Heart left ventricle (tissue), 13 donors: ENCODE results near the gene GPR107.

ENCODE experiments used
- POLR2A ChIP-seq, 2 donors: fragments of 450-650 bp; IDR thresholded peaks; one replicate each; pipeline ENCODE4 v1.6.1; 2017; ENCODE audit warnings: antibody characterized with exemption in 2 of 2, mild to moderate bottlenecking in 2 of 2, moderate library complexity in 2 of 2
- TF ChIP-seq, protein P1 (sequence below), 12 donors: fragments of 200-600 bp; sonication (generic) in 4 of 12; IDR thresholded peaks; one replicate each; pipeline versions ENCODE4 v1.5.0 to v1.8.0; 2018 to 2022; ENCODE audit warnings: antibody characterized with exemption in 12 of 12, mild to moderate bottlenecking in 5 of 12
- donor health status: ischemic (EF 13 %, LVEDD 7.1; RV severe dilation, severe dysfunction).
- donor health status: DM: no; HTN: yes; CAD: no.
- donor health status: DM: no; HTN: no; CAD: no.
- donor health status: ischemic (EF 25% LVEDD 6.9; RV normal size, moderate dysfunction).
- donor health status: ischemic (EF 25% LVEDD 5.7; RV mildly dilated, moderate dysfunction).
- donor health status: ischemic (EF 35%, LVEDD 5.7; RV mildly dilated, moderate dysfunction).
- donor health status: nonischemic (EF 11% LVEDD 7.7; RV severe dilation, severe dysfunction).
- donor health status: DM: yes; HTN: yes; CAD: no.
- donor health status: PGD.
- donor health status: ischemic (EF 29% LVEDD 5.4; RV normal size, mild dysfunction).
- donor health status: nonischemic (EF 23%, LVEDD 6.1; RV moderate dilation, normal function).

DNA sequence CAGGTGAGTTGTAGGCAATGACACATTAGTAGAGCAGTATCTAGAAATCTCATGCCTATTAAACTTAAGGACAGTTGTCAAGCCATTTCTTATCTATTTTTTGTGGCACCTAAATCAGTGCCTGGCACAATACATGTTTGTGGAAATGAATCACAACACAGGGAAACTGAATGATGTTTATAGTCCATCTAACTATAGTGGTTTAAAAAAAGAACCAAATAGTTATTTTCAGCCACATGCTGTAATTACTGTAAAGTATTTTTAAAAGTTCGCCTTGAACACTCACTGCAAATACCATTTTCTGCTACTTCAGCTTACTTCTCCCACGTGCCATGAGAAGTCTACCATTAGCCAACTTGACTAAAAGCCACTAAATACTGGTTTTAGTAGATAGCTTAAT is 32.6 kb upstream of the GPR107 start:
- TF ChIP-seq, protein P1, sequence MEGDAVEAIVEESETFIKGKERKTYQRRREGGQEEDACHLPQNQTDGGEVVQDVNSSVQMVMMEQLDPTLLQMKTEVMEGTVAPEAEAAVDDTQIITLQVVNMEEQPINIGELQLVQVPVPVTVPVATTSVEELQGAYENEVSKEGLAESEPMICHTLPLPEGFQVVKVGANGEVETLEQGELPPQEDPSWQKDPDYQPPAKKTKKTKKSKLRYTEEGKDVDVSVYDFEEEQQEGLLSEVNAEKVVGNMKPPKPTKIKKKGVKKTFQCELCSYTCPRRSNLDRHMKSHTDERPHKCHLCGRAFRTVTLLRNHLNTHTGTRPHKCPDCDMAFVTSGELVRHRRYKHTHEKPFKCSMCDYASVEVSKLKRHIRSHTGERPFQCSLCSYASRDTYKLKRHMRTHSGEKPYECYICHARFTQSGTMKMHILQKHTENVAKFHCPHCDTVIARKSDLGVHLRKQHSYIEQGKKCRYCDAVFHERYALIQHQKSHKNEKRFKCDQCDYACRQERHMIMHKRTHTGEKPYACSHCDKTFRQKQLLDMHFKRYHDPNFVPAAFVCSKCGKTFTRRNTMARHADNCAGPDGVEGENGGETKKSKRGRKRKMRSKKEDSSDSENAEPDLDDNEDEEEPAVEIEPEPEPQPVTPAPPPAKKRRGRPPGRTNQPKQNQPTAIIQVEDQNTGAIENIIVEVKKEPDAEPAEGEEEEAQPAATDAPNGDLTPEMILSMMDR (IDR thresholded peaks at IDR 0.05): no peak
- no peak for TF ChIP-seq POLR2A (IDR thresholded peaks at IDR 0.05)
